Endothelial cell of umbilical vein (primary cell): ENCODE data around the gene S100A4. TPM values are rescaled to one million over a fixed set of nuclear protein-coding genes. Genes with fewer than 3 reads are reported as not detected.

ENCODE experiments used
- BruUV-seq: library from RNA; stranded (reverse); fragments of 400-500 nt; replicated peaks from 2 replicates; lab custom pipeline; 2021; lab: Mats Ljungman, UMichigan
- CTCF ChIA-PET: fragments of 300-600, 350-600 bp; sonication (Branson Sonifier 250); formaldehyde crosslinking; loops from one replicate; lab custom pipeline; 2021; ENCODE audit warnings: antibody characterized with exemption, inconsistent platforms; lab: Charles Lee
- POLR2A ChIA-PET: fragments of 300-600, 350-600 bp; sonication (Branson Sonifier 250); formaldehyde crosslinking; loops from one replicate; lab custom pipeline; 2021; ENCODE audit warnings: antibody characterized with exemption, inconsistent platforms; lab: Charles Lee
- DNase-seq: peaks from one replicate; pipeline ENCODE4 v3.0.0-alpha.2; 2011; ENCODE audit warnings: low read depth, low spot score
- FAIRE-seq: peaks from 2 replicates; lab custom pipeline; 2011; peaks lifted over from hg19 to GRCh38; lab: Jason Lieb, UNC
- H2AFZ ChIP-seq: 2 replicates; pipeline ENCODE4 v1.6.0; 2012; ENCODE audit warnings: low read depth, low read length, control low read depth, inconsistent platforms
- H3K27ac ChIP-seq: 2 replicates; pipeline ENCODE4 v1.5.1; 2011; ENCODE audit warnings: low read depth, mild to moderate bottlenecking, control low read depth, low read length, moderate library complexity; ENCODE audit not compliant: insufficient read depth
- H3K27me3 ChIP-seq, 2 experiments: 2 replicates each; pipeline versions ENCODE4 v1.6.0 to v1.6.1; 2011; ENCODE audit warnings: low read length in 2 of 2, mixed read lengths in 1 of 2; ENCODE audit not compliant: control insufficient read depth in 2 of 2, insufficient read depth in 2 of 2
- H3K36me3 ChIP-seq, 2 experiments: 2 replicates in 1 of 2; 3 replicates in 1 of 2; pipeline ENCODE4 v1.5.1; 2011; ENCODE audit warnings: low read length in 2 of 2, mild to moderate bottlenecking in 1 of 2, moderate library complexity in 1 of 2; ENCODE audit not compliant: control insufficient read depth in 2 of 2, insufficient read depth in 2 of 2; ENCODE audit errors: extremely low read depth in 1 of 2
- H3K4me1 ChIP-seq: 3 replicates; pipeline ENCODE4 v1.5.1; 2011; ENCODE audit warnings: mild to moderate bottlenecking, low read length; ENCODE audit not compliant: control insufficient read depth, insufficient read depth; ENCODE audit errors: extremely low read depth
- H3K4me2 ChIP-seq: 2 replicates; pipeline ENCODE4 v1.6.1; 2011; ENCODE audit warnings: low read length, control low read depth, mixed read lengths; ENCODE audit not compliant: insufficient read depth
- H3K4me3 ChIP-seq, 3 experiments: fragments of 200-600 bp in 1 of 3; sonication (generic), shearing (Covaris generic) in 1 of 3; replicated peaks in 1 of 3; 2 replicates each; pipeline ENCODE4 v1.5.1; 2011 to 2016; ENCODE audit warnings: control low read depth in 3 of 3, low read length in 3 of 3, mild to moderate bottlenecking in 2 of 3, inconsistent platforms in 1 of 3, low read depth in 1 of 3, moderate library complexity in 1 of 3; ENCODE audit not compliant: insufficient read depth in 1 of 3
- H3K79me2 ChIP-seq: 2 replicates; pipeline ENCODE4 v1.6.0; 2012; ENCODE audit warnings: low read length, inconsistent platforms; ENCODE audit not compliant: control insufficient read depth, insufficient read depth
- H3K9ac ChIP-seq: replicated peaks from 2 replicates; pipeline ENCODE3; 2011; ENCODE audit warnings: low read length, control low read depth; ENCODE audit not compliant: insufficient read depth; ENCODE audit errors: extremely low read depth
- H3K9me1 ChIP-seq: replicated peaks from 3 replicates; pipeline ENCODE4 v1.6.0; 2011; ENCODE audit warnings: mild to moderate bottlenecking, low read length; ENCODE audit not compliant: control insufficient read depth, insufficient read depth; ENCODE audit errors: extremely low read depth
- H3K9me3 ChIP-seq: replicated peaks from 2 replicates; pipeline ENCODE4 v1.5.1; 2012; ENCODE audit warnings: low read length, inconsistent platforms; ENCODE audit not compliant: control insufficient read depth, insufficient read depth
- H4K20me1 ChIP-seq: replicated peaks from 2 replicates; pipeline ENCODE3; 2011; ENCODE audit warnings: mild to moderate bottlenecking, low read length; ENCODE audit not compliant: control insufficient read depth, insufficient read depth; ENCODE audit errors: extremely low read depth
- EZH2 ChIP-seq: IDR thresholded peaks from 2 replicates; pipeline ENCODE4 v1.6.1; 2012; ENCODE audit warnings: borderline replicate concordance, low read depth, mild to moderate bottlenecking, moderate library complexity, low read length, inconsistent platforms; ENCODE audit not compliant: severe bottlenecking
- FOS ChIP-seq: IDR thresholded peaks from 2 replicates; pipeline ENCODE4 v1.6.1; 2011; ENCODE audit warnings: mild to moderate bottlenecking, low read length, moderate library complexity, borderline replicate concordance; ENCODE audit not compliant: insufficient read depth
- GATA2 ChIP-seq: IDR thresholded peaks from 2 replicates; pipeline ENCODE4 v1.7.0; 2011; ENCODE audit warnings: low read depth, mild to moderate bottlenecking, moderate library complexity, mixed read lengths, low read length; ENCODE audit not compliant: insufficient read length, insufficient read depth
- JUN ChIP-seq: IDR thresholded peaks from 2 replicates; pipeline ENCODE4 v1.6.1; 2011; ENCODE audit warnings: borderline replicate concordance, low read depth; ENCODE audit not compliant: insufficient read length, insufficient read depth
- MYC ChIP-seq: IDR thresholded peaks from one replicate; pipeline ENCODE4 v1.6.1; 2011; ENCODE audit warnings: mild to moderate bottlenecking, low read depth, low read length
- POLR2A ChIP-seq: IDR thresholded peaks from 2 replicates; pipeline ENCODE4 v1.6.1; 2012; ENCODE audit warnings: low read depth, mild to moderate bottlenecking, control low read depth, low read length
- POLR2AphosphoS5 ChIP-seq: IDR thresholded peaks from 2 replicates; pipeline ENCODE4 v1.6.1; 2012; ENCODE audit warnings: low read depth, mild to moderate bottlenecking, control low read depth, low read length, moderate library complexity; ENCODE audit not compliant: insufficient read depth
- dilution Hi-C: fragments of 300-500 bp; cut with MboI; formaldehyde crosslinking; loops from one replicate; pipeline ENCODE4 v1.15.0; 2019; ENCODE audit warnings: low sequenced_read_pairs; ENCODE audit not compliant: extremely low pct_ligation_motif_present
- intact Hi-C: fragments of 100-400 bp; cut with micrococcal nuclease; formaldehyde crosslinking; loops from one replicate; pipeline ENCODE4 v1.10.0; 2022
- polyA plus RNA-seq, 4 experiments: library from polyadenylated mRNA; depleted of rRNA in 3 of 4; stranded (reverse) in 3 of 4; unstranded in 1 of 4; fragments of >200 nt; gene quantifications; 2 replicates each; pipeline versions ENCODE4 v1.2.1 to v1.2.3, GENCODE V29; 2011 to 2012; ENCODE audit warnings: missing spikeins in 1 of 4
- total RNA-seq: library from RNA; stranded (reverse); gene quantifications from 2 replicates; pipeline ENCODE4 v1.2.3, GENCODE V29; 2021
- TF ChIP-seq, protein P1 (sequence below): IDR thresholded peaks from 2 replicates; pipeline ENCODE4 v1.6.1; 2011; ENCODE audit not compliant: insufficient read depth, insufficient read length
- TF ChIP-seq, protein P2 (sequence below), 2 donors: IDR thresholded peaks; 1 replicate in 1 of 2; 2 replicates in 1 of 2; pipeline ENCODE4 v1.5.1; 2011; ENCODE audit warnings: low read length in 2 of 2, mild to moderate bottlenecking in 2 of 2, moderate library complexity in 2 of 2, control low read depth in 1 of 2, inconsistent platforms in 1 of 2, low read depth in 1 of 2; ENCODE audit not compliant: insufficient read depth in 1 of 2; ENCODE audit errors: extremely low read depth in 1 of 2

S100A4 gene
- total and polyA plus RNA-seq, 2 donors (not counting 3 experiments of a cell fraction or from before 2014, with no cell fraction given), result 1.1 TPM; not detected in 1

DNA sequence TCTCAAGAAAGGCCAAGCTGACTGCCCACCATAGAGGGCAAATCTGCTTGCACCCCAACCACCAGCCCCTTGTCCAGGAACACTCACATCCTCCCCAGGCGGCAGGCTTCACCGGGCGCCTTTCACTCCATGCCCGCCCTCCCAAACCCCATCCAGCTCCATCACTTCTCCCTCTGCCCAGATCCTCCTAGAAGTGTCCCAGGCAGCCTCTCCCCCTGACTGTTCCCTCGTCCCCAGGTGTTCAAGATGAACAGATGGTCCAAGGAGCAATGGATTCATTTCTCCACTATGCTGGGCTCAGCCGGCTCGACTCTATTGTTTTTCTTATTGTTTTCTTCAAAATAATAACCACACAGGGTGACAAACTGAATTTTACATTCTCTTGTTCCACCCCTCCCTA, 31.9 kb downstream of the S100A4 start:
- no peak overlapping the region for H3K9ac ChIP-seq
- intact Hi-C loops (no loop called here), dilution Hi-C loops (no loop called here)
- no peak for DNase-seq
- H2AFZ ChIP-seq, result no peak overlapping the region
- ChIA-PET CTCF (interaction anchor here (1.0 to 1.3 kb wide), 2 partner anchors 12 to 55 kb away, joined by 4 to 5 read pairs; no protein-coding TSS in a partner anchor), POLR2A (no interaction called here)
- no peak overlapping the region for H3K27ac ChIP-seq
- no peak overlapping the region for H3K4me2 ChIP-seq
- no peak for TF ChIP-seq MYC
- TF ChIP-seq JUN, result no peak
- TF ChIP-seq POLR2A, result no peak
- TF ChIP-seq EZH2, result no peak
- TF ChIP-seq, protein P1, sequence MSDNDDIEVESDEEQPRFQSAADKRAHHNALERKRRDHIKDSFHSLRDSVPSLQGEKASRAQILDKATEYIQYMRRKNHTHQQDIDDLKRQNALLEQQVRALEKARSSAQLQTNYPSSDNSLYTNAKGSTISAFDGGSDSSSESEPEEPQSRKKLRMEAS, result no peak
- TF ChIP-seq GATA2, result no peak
- no peak for TF ChIP-seq POLR2AphosphoS5
- TF ChIP-seq, protein P2, sequence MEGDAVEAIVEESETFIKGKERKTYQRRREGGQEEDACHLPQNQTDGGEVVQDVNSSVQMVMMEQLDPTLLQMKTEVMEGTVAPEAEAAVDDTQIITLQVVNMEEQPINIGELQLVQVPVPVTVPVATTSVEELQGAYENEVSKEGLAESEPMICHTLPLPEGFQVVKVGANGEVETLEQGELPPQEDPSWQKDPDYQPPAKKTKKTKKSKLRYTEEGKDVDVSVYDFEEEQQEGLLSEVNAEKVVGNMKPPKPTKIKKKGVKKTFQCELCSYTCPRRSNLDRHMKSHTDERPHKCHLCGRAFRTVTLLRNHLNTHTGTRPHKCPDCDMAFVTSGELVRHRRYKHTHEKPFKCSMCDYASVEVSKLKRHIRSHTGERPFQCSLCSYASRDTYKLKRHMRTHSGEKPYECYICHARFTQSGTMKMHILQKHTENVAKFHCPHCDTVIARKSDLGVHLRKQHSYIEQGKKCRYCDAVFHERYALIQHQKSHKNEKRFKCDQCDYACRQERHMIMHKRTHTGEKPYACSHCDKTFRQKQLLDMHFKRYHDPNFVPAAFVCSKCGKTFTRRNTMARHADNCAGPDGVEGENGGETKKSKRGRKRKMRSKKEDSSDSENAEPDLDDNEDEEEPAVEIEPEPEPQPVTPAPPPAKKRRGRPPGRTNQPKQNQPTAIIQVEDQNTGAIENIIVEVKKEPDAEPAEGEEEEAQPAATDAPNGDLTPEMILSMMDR (IDR thresholded peaks at IDR 0.05; ENCODE audit: extremely low read depth in 1 of 2, insufficient read depth in 1 of 2, low read depth in 1 of 2, low read length in 2 of 2), result no peak
- no peak for TF ChIP-seq FOS
- no peaks in the 10 kb centered on the region for H3K9me1 ChIP-seq
- no peaks in the 10 kb centered on the region for H3K79me2 ChIP-seq
- no peak for FAIRE-seq
- BruUV-seq, result no TSS peak
- no peak overlapping the region for H3K4me3 ChIP-seq
- H3K27me3 ChIP-seq, result no peaks in the 10 kb centered on the region
- H4K20me1 ChIP-seq, result no peaks in the 10 kb centered on the region
- H3K4me1 ChIP-seq, result peaks cover 4% of the 10 kb centered on the region
- H3K9me3 ChIP-seq, result no peaks in the 10 kb centered on the region
- no peaks in the 10 kb centered on the region for H3K36me3 ChIP-seq
